GM10266 (cell line): ENCODE data around the gene ARFGAP3.

Source experiments
- DNase-seq: peaks from one replicate; pipeline ENCODE4 v3.0.0; 2012; ENCODE audit errors: extremely low spot score
- TF ChIP-seq, protein P1 (sequence below): IDR thresholded peaks from 2 replicates; pipeline ENCODE4 v1.5.1; 2012; ENCODE audit warnings: mild to moderate bottlenecking, low read depth; ENCODE audit not compliant: control insufficient read depth, insufficient read depth; ENCODE audit errors: missing control alignments

Gene ARFGAP3

DNA sequence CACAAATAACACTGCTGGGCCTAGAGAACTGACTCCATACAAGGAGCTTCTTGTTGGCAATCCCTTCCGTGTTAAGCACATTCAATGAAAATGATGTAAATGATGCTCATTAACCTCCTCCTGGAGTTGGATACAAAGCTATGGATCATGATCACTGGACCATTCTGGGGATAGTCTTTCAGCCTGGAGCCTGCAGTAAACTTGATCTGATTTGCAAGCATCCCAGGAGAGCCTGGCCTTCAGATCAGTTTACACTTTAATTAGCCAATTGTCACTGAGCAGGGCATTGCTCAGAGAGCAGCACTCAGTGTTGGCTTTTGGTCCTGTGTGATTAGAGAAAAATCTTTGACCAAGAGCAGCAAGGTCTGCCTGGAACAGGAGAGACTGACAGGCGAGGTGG is 45.6 kb downstream of the ARFGAP3 start:
- DNase-seq, result no peak
- TF ChIP-seq, protein P1, sequence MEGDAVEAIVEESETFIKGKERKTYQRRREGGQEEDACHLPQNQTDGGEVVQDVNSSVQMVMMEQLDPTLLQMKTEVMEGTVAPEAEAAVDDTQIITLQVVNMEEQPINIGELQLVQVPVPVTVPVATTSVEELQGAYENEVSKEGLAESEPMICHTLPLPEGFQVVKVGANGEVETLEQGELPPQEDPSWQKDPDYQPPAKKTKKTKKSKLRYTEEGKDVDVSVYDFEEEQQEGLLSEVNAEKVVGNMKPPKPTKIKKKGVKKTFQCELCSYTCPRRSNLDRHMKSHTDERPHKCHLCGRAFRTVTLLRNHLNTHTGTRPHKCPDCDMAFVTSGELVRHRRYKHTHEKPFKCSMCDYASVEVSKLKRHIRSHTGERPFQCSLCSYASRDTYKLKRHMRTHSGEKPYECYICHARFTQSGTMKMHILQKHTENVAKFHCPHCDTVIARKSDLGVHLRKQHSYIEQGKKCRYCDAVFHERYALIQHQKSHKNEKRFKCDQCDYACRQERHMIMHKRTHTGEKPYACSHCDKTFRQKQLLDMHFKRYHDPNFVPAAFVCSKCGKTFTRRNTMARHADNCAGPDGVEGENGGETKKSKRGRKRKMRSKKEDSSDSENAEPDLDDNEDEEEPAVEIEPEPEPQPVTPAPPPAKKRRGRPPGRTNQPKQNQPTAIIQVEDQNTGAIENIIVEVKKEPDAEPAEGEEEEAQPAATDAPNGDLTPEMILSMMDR, result no peak

DNA sequence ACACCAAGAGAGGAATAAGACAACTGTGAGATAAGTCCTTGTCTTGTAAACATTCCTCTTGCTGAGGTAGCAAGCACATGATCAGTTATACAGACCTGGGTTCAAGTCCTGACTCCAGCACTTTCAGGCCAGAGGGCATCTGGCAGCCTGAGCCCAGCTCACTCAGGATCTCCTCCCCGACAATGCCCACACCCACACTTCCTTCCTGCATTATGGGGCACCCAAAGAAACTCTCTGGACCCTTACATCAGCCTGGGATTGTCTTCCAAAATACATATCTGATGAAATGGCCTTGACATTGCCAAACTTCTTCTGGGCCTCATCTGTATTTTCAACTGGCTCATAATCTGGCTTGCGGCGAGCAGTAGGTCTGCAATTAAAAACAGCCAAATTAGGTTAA is 48.6 kb downstream of the ARFGAP3 start:
- no peak for DNase-seq
- TF ChIP-seq, protein P1, result no peak

DNA sequence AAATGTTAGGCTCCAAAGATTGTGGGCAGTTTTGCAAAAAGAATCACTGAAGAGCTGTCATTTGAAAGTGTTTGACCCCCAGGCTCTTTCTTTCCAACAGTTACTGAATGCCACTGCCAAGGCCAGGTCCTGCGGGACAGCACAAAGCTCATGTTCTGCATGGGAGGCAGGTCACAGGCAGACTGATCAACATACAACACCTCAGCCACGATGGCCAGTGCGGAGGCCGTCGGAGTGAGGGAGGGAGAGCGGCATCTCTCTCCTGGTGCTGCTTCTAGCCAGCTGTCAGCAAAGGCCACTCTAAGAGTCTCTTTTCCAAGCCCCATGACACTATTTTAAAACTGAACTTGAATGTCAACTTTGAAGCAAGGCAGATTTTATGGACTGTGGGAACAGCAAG is 49.9 kb downstream of the ARFGAP3 start:
- TF ChIP-seq, protein P1, result no peak
- no peak for DNase-seq

DNA sequence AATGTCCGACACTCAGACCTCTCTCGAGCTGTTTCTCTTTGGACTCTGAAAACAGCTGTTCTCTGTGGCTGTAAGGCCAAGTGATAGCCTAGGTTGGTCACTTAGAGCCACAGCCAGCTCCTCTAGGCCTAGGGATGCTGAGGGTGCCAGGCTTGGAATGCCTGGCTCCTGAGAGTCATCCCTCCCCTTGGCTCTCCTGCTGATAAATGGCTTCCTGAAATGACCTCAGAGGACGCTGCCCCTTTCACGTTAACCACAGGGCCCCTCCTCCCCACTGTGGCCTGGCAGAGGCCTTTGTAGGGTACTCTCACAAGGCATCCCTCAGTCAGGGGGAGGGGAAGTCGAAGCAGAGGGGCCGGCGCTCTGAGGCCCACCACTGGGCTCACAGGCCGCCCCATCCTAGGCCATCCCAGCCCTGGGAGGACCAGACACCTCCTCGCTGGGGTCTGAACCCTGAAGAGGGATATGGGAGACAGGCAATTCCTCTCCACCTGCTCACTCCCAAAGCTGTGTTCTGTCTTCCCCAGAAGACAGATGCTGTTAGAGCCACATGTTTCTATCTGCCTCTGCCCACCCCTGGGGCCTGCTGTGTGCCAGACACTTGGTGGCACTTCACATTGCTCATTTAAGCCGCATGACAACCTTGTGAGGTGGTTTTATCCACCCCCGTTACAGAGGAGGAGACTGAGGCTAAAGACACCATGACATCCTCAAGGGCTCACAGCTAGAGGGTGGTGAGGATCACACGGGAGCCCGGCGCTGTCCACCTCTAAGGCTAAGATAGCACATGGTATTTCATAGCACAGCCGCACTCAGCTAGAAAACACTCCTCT is 50.9 kb downstream of the ARFGAP3 start:
- TF ChIP-seq, protein P1, result no peak
- DNase-seq, result no peak

DNA sequence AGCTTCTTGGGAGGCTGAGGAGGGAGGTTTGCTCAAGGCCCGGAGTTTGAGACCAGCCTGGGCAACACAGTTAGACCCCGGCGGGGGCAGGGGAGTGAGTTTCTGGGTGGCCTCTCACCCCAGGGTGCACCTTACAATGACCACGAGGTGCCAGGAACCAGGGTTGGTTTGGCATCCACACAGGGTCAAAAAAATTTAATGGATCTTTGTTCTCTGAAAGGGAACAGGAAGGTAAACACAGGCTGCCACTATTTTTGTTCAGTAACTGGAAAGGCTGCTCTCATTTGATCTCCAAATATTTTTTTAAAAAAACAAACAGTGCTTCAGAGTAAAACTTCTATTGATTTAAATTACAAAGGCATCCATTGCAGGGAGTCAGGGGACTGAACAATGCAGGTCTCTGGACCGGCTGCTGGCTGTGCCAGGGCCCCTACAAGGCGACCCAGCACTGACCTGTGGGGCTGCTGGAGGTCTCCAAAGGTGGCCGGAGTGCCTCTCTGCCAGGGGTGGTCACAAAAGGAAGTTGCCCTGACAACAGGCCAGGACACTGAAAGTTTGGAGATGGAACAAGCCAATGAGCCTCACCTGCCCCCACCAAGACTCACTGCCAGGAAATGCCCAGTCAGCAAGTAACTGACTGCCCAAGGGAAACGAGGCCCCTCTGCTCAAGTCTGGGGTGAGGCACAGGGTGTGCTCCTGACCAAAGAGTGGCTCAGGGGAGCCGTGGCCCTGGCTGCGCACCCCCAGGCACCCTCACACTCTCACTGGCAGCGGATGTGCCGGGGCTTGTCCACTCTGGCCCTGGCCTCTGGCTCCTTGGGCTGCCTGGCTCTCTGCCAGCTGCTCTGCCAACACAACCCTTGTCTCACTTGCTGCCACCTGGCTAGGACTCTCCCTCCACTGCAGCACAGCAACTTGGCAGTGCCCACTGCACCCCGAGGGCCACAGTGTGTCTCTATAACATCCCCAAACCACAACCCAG is 51.8 kb downstream of the ARFGAP3 start:
- DNase-seq, result no peak
- TF ChIP-seq, protein P1, result no peak

DNA sequence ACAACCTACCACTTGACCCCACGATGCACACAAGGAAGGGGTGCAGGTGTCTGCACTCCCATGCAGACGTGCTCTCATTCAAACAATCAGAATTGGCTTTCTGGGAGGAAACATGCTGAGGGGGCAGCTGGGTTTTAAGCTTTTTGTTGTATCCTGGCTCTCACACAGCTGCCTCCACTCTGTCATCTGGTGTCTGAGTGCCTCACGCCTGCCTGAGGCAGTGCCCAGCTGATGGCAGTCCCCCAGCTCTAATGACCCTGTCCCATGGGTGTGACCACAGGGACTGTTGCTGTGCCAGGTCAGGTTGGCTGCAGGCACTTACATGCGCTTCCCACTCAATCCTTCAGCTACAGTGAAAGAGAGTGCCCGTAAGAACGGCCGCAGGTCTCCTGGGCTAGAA is 53.7 kb downstream of the ARFGAP3 start:
- no peak for DNase-seq
- TF ChIP-seq, protein P1, result no peak
